H7 (cell line): ENCODE data around the gene UBE2N. TPM values are rescaled to one million over a fixed set of nuclear protein-coding genes. Genes with fewer than 3 reads are reported as not detected.

Source experiments
- DNase-seq: peaks from one replicate; pipeline ENCODE4 v3.0.0; 2012
- H3K27me3 ChIP-seq: 2 replicates; pipeline ENCODE4 v1.6.0; 2011; ENCODE audit warnings: mild to moderate bottlenecking, low read length; ENCODE audit not compliant: control insufficient read depth, insufficient read depth
- H3K36me3 ChIP-seq: replicated peaks from 2 replicates; pipeline ENCODE4 v1.5.1; 2011; ENCODE audit warnings: low read length; ENCODE audit not compliant: control insufficient read depth, insufficient read depth
- H3K4me3 ChIP-seq: 2 replicates; pipeline ENCODE4 v1.5.1; 2011; ENCODE audit warnings: low read depth, mild to moderate bottlenecking, control low read depth, low read length, moderate library complexity; ENCODE audit not compliant: insufficient read depth
- total RNA-seq: library from RNA; depleted of rRNA; stranded (reverse); fragments of >200 nt; shearing (Covaris generic); gene quantifications from 2 replicates; pipeline ENCODE4 v1.2.3, GENCODE V29; 2014; rRNA removed

Gene UBE2N
- total RNA-seq, 1 experiment from 2014 or later = 342 TPM

DNA sequence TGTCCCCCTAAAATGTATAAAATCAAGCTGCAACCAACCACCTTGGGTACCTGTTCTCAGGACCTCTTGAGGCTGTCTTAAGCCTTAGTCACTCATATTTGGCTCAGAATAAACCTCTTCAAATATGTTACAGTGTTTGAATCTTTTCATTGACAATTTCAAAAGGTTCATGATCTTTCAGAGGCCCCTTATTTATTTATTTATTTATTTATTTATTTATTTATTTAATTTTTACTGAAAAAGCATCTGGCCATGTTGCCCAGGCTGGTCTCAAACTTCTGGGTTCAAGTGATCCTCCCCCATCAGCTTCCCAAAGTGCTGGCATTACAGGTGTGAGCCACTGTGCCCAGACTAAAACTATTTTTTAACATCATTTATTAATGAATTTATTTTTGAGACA is 72.2 kb downstream of the UBE2N start:
- H3K4me3 ChIP-seq = no peak overlapping the region
- no peaks in the 10 kb centered on the region for H3K27me3 ChIP-seq
- DNase-seq = no peak
- no peaks in the 10 kb centered on the region for H3K36me3 ChIP-seq

DNA sequence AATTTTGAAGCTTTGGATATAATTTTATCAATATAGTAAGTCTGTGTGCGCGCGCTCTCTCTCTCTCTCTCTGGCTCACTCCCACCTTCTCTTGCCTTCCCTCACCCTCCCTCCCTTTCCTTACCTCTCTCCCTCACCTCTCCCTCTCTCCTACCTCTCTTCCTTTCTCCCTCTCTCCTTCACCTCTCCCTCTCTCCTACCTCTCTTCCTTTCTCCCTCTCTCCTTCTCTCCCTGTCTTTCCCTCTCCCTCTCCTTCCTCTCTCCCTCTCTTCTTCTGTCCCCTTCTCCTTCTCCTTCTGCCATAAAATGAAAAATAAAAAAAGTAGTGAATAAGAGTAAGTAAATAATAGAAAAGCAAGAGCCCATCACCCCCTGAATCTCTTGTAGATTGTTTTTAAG is 73.0 kb downstream of the UBE2N start:
- DNase-seq = no peak
- H3K4me3 ChIP-seq = no peak overlapping the region
- H3K36me3 ChIP-seq = no peaks in the 10 kb centered on the region
- no peaks in the 10 kb centered on the region for H3K27me3 ChIP-seq

DNA sequence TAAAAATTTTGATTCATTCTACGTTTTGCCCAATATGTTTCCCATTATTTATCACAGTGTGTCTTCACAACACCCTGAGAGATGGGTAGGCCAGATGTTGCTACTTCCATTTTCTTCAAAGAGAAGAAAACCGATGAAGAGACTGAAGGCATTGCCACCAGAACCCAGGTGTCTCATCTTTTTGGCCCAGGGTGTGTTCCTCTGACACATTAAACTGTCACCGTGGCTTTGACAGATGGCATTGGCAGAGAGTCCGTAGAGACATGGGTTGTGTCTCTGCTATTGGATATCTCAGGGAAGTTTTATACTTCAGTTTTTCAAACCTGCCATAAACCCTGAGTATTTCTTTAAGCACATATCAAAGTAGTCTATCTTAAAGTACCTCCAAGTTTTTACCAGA is 75.3 kb downstream of the UBE2N start:
- Histone ChIP-seq H3K27me3 (no peaks in the 10 kb centered on the region), H3K36me3 (no peaks in the 10 kb centered on the region), H3K4me3 (no peak overlapping the region)
- no peak for DNase-seq

DNA sequence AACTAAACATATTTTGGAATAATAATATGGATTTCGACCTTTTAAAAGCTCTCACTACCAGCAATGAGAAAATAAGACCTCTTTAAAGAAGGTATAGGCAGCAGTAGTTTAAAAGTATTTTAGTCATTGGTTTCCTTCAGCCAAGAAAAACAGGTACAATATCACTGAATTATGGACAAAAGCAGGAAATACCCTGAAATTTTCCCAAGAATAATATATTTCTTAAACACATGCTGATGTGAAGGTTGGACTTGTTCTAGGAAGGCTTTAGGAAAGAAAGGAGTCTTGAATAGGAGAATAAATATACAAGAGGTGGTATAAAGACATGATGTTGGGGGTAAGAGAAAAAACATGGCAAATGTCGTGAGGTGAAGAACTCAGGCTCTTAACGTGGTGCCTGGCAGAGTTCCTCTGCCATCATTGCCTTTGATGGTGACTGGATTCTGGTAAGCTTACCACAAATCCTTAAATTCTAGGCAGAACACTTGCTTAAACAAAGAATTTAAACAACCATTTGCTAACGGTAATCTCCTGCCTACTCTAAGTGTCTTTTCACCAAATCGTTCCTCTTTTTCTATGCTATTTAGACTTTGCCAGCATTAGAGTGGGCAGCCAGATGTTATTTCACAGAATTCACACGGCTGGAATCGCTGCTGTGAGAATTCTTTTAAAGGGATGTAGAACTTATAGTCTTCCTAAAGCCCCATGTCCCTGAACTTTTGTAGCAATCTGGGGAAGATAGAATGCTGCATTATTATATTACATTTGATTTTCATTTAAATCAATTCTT is 75.9 kb downstream of the UBE2N start:
- H3K27me3 ChIP-seq = no peaks in the 10 kb centered on the region
- no peak overlapping the region for H3K4me3 ChIP-seq
- H3K36me3 ChIP-seq = no peaks in the 10 kb centered on the region
- no peak for DNase-seq

DNA sequence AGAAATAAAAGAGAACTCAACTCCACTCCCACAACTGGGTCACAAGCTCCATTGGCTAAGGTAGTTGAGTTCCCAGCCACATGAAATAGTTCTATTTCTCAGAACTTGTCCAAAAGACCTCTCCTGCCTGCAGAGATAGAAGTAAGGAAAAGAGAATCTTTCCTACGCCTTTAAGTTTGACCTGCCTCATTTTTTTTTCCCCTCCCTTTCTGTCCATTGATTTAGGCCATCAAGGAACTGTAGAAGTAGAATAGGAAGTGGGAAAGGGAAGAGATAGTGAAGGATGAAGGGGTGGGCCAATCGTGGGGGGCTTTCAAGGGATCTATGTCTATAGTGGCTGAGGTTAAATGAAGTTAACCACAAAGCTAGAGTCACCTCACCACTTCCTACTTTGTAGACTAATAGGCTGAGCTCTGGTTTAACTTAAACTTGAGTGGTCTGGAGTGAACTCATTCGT is 77.9 kb downstream of the UBE2N start:
- no peak overlapping the region for H3K4me3 ChIP-seq
- H3K36me3 ChIP-seq = no peaks in the 10 kb centered on the region
- DNase-seq = no peak
- H3K27me3 ChIP-seq = no peaks in the 10 kb centered on the region

DNA sequence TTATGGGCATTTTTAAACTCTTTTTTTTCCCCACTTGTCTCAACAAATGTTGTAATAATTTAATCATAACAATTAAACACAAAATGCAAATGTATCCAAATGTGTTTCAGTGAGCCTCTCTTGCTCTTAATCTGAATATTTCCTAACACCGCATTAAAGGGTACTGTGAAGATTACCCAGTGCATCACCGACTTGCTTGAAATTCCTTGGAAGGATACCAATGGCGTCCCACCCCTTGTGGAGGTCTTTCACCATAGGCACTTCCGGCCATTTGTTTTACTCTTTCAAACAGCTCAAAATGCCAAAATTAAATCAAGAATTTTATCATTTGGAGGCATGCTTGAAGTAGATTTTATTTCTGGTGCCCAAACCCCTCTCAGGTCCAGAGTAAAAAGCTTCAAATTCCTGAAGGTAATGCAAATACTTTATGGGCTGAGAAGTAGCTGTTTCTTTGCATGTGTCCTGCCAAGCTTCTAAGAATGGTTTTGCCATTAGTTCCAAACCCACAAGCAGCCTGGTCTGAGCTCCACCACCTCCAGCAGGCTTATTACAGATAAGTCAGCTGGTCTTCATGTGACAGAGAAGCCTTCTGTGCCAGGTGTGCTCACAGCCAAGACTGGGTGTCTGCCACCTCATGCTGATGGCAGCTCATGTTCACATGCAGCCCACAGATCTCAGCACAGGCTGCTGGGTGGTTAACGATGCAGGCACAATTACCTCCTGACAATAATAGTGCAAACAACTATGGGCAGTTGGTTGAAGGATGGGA is 80.4 kb downstream of the UBE2N start:
- no peak for DNase-seq
- Histone ChIP-seq H3K27me3 (no peaks in the 10 kb centered on the region), H3K4me3 (no peak overlapping the region), H3K36me3 (no peaks in the 10 kb centered on the region)

DNA sequence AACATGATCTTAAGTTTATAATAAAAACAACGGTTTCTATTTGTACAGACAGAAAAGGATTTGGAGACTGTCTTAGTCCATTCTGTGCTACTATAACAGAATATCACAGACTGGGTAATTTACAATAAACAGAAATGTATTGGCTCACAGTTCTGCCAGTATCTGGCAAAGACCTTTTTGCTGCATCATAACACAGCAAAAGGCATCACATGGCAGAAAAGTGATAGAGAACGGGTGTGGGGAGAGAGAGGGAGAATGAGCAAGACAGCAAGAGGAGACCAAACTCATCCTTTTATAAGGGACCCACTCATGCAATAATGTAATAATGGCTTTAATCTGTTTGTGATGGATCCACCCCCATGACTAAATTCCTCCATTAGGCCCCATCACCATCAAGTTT is 81.1 kb downstream of the UBE2N start:
- no peak for DNase-seq
- Histone ChIP-seq H3K27me3 (no peaks in the 10 kb centered on the region), H3K4me3 (no peak overlapping the region), H3K36me3 (no peaks in the 10 kb centered on the region)

DNA sequence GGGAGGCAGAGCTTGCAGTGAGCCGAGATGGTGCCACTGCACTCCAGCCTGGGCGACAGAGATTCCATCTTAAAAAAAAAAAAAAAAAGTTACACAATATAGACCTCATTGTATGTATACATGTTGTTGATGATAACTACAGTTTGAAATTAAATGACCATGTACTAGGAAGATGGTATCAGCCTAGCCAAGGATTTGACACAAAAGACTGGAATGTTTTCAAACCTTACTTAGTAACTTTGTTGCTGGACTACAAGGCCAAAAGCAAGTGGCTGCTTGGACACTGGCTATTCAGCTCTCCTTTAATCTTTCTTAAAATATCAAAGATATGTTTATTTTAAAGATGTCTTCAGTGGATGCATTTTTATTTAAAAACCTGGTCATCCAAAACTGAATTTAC is 82.9 kb downstream of the UBE2N start:
- Histone ChIP-seq H3K4me3 (no peak overlapping the region), H3K36me3 (no peaks in the 10 kb centered on the region), H3K27me3 (no peaks in the 10 kb centered on the region)
- DNase-seq = no peak

DNA sequence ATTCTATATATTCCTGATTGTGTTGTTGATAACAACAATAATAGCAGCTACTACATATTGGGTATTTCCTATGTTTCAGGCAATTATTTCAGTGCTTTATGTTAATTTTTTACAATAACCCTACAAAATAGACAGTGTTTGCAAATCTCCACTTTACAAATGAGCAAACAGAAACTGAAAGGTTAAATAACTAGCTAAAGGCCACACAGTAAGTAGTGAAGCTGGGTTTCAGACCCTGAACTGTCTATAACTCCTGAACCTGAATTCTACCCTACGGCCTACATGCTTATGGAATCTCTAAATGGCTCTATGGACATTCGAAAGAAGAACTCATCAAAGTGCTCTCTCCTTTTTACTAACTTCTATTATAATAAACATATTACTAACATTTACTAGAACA is 83.7 kb downstream of the UBE2N start:
- Histone ChIP-seq H3K27me3 (no peaks in the 10 kb centered on the region), H3K4me3 (no peak overlapping the region), H3K36me3 (no peaks in the 10 kb centered on the region)
- no peak for DNase-seq

DNA sequence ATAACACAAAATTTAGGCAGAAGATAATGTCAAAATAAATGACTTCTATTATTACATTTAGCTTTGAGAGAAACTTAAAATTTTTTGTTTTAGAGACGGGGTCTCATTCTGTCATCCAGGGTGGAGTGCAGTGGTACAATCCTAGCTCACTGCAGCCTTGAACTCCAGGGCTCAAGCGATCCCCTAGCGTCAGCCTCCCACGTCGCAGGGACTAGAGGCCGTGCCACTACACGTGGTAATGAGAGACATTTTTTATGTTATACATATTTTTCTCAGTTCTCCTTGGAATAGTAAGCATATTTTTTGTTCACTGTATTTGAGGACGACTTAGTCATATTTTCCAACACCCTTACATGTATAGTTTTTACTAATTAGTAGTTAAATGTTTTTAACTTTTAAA is 85.5 kb downstream of the UBE2N start:
- Histone ChIP-seq H3K4me3 (no peak overlapping the region), H3K36me3 (no peaks in the 10 kb centered on the region), H3K27me3 (no peaks in the 10 kb centered on the region)
- no peak for DNase-seq

Other genes with a start within 250 kb of the UBE2N start
- gene NUDT4, start 64.0 kb downstream of the UBE2N start, total RNA-seq = 60.0 and 73.2 TPM in 2 replicates
- gene MRPL42, start 25.6 kb upstream of the UBE2N start, total RNA-seq = 117 and 154 TPM in 2 replicates
- 86.0 and 138 TPM in 2 replicates for gene SOCS2, start 130.7 kb upstream of the UBE2N start, total RNA-seq
- 9.6 and 10.2 TPM in 2 replicates for gene CRADD, start 235.4 kb upstream of the UBE2N start, total RNA-seq